Measurements from ENCODE around the gene AFAP1L2. TPM values are rescaled to one million over a fixed set of nuclear protein-coding genes. Genes with fewer than 3 reads are reported as not detected.

AFAP1L2 gene
- total RNA-seq (2014; rRNA removed; shearing (Covaris generic)), result 0.50 and 1.4 TPM in 2 replicates

- DNase-seq (ENCODE audit: low spot score), result no peak
These were observed at the start of gene AFAP1L2 for GRCh38 chr10:114404171-114405010. TSS of gene AFAP1L2 (minus strand) at chr10:114404502. CDS start at chr10:114404455, 47 bp downstream.

GRCh38 chr10:114453576-114453975 lies 49.3 kb upstream of the AFAP1L2 start:
- peak; percentile 11 for DNase-seq (ENCODE audit: low spot score)

- no peak for DNase-seq (ENCODE audit: low spot score)
These were observed 44.6 kb upstream of the AFAP1L2 start for GRCh38 chr10:114448897-114449296.

- DNase-seq (ENCODE audit: low spot score), result no peak
These were observed 41.0 kb upstream of the AFAP1L2 start for GRCh38 chr10:114445332-114445731.

- no peak for DNase-seq (ENCODE audit: low spot score)
These were observed 40.5 kb upstream of the AFAP1L2 start for GRCh38 chr10:114444819-114445218.

GRCh38 chr10:114442091-114442630 lies 37.9 kb upstream of the AFAP1L2 start:
- no peak for DNase-seq (ENCODE audit: low spot score)

GRCh38 chr10:114441107-114441506 lies 36.8 kb upstream of the AFAP1L2 start:
- DNase-seq (ENCODE audit: low spot score), result no peak

- DNase-seq (ENCODE audit: low spot score), result peak; percentile 23
These were observed 33.4 kb upstream of the AFAP1L2 start for GRCh38 chr10:114437473-114438292.

- no peak for DNase-seq (ENCODE audit: low spot score)
These were observed 32.6 kb upstream of the AFAP1L2 start for GRCh38 chr10:114436941-114437340.

GRCh38 chr10:114432566-114433093 lies 28.3 kb upstream of the AFAP1L2 start:
- no peak for DNase-seq (ENCODE audit: low spot score)

- no peak for DNase-seq (ENCODE audit: low spot score)
These were observed 27.3 kb upstream of the AFAP1L2 start for GRCh38 chr10:114431414-114432135.

GRCh38 chr10:114430688-114431413 lies 26.5 kb upstream of the AFAP1L2 start:
- DNase-seq (ENCODE audit: low spot score), result no peak

GRCh38 chr10:114429581-114430335 lies 25.5 kb upstream of the AFAP1L2 start:
- no peak for DNase-seq (ENCODE audit: low spot score)

- DNase-seq (ENCODE audit: low spot score), result no peak
These were observed 23.0 kb upstream of the AFAP1L2 start for GRCh38 chr10:114427124-114427852.

GRCh38 chr10:114426476-114426875 lies 22.2 kb upstream of the AFAP1L2 start:
- DNase-seq (ENCODE audit: low spot score), result no peak

GRCh38 chr10:114420811-114421485 lies 16.6 kb upstream of the AFAP1L2 start:
- DNase-seq (ENCODE audit: low spot score), result no peak

GRCh38 chr10:114418109-114418508 lies 13.8 kb upstream of the AFAP1L2 start:
- DNase-seq (ENCODE audit: low spot score), result no peak

GRCh38 chr10:114412907-114413797 lies 8.8 kb upstream of the AFAP1L2 start:
- DNase-seq (ENCODE audit: low spot score), result peak; percentile 91

All from A172 (cell line).